GM12878 (cell line): ENCODE data around the gene DYRK1B. TPM values are rescaled to one million over a fixed set of nuclear protein-coding genes. Genes with fewer than 3 reads are reported as not detected.

Experiments used
- ATAC-seq: fragments of 200-7000 bp; cut with Tn5 transposase; 3 replicates; pipeline ENCODE4 v1.9.1; 2020; ENCODE audit warnings: mild to moderate bottlenecking, moderate library complexity
- BruUV-seq: library from RNA; stranded (reverse); fragments of 400-500 nt; replicated peaks from 2 replicates; lab custom pipeline; 2021; lab: Mats Ljungman, UMichigan
- CTCF ChIA-PET: fragments of 300-600 bp; sonication (Branson Sonifier 250); formaldehyde crosslinking; extraction: SDS; loops from one replicate; lab custom pipeline; 2021; ENCODE audit warnings: inconsistent platforms; lab: Yijun Ruan, JAX
- POLR2A ChIA-PET: fragments of 350-600 bp; formaldehyde crosslinking; extraction: SDS; loops from one replicate; lab custom pipeline; 2021; ENCODE audit warnings: inconsistent platforms; lab: Charles Lee
- RAD21 ChIA-PET: fragments of 300-600 bp; sonication (Branson Sonifier 250); formaldehyde crosslinking; loops from one replicate; lab custom pipeline; 2023; ENCODE audit warnings: antibody characterized with exemption; ENCODE audit not compliant: unreplicated experiment; lab: Charles Lee
- SMC1A ChIA-PET: fragments of 300-600 bp; sonication (Branson Sonifier 250); formaldehyde crosslinking; loops from one replicate; lab custom pipeline; 2023; ENCODE audit not compliant: unreplicated experiment, uncharacterized antibody; lab: Charles Lee
- DNase-seq: peaks from one replicate; pipeline ENCODE4 v3.0.0-alpha.2; 2011; ENCODE audit warnings: low read depth, low spot score
- FAIRE-seq: peaks from 3 replicates; lab custom pipeline; 2011; peaks lifted over from hg19 to GRCh38; lab: Jason Lieb, UNC
- H2AFZ ChIP-seq: 2 replicates; pipeline ENCODE4 v1.6.0; 2011; ENCODE audit warnings: low read depth, low read length, control low read depth; ENCODE audit not compliant: control insufficient read depth
- H3K27ac ChIP-seq: 2 replicates; pipeline ENCODE4 v1.5.1; 2011; ENCODE audit warnings: control low read depth; ENCODE audit not compliant: control insufficient read depth, insufficient read depth
- H3K27me3 ChIP-seq, 2 experiments: replicated peaks in 1 of 2; 2 replicates each; pipeline versions ENCODE4 v1.6.0 to v1.6.1; 2011; ENCODE audit warnings: low read length in 1 of 2; ENCODE audit not compliant: control insufficient read depth in 2 of 2, insufficient read depth in 2 of 2
- H3K36me3 ChIP-seq, 2 experiments: 2 replicates each; pipeline ENCODE4 v1.5.1; 2011; ENCODE audit warnings: low read length in 1 of 2; ENCODE audit not compliant: control insufficient read depth in 2 of 2, insufficient read depth in 2 of 2
- H3K4me1 ChIP-seq: 2 replicates; pipeline ENCODE4 v1.6.1; 2011; ENCODE audit warnings: mild to moderate bottlenecking, low read length, moderate library complexity, mixed read lengths; ENCODE audit not compliant: control insufficient read depth, insufficient read depth
- H3K4me2 ChIP-seq: 2 replicates; pipeline ENCODE4 v1.6.0; 2011; ENCODE audit warnings: control low read depth; ENCODE audit not compliant: control insufficient read depth, insufficient read depth
- H3K4me3 ChIP-seq: fragments of 200-600 bp; sonication (generic); 2 replicates; pipeline ENCODE4 v1.5.1; 2016
- H3K79me2 ChIP-seq: 2 replicates; pipeline ENCODE4 v1.6.0; 2011; ENCODE audit warnings: low read length; ENCODE audit not compliant: control insufficient read depth, insufficient read depth
- H3K9ac ChIP-seq: 2 replicates; pipeline ENCODE4 v1.8.0; 2011; ENCODE audit warnings: low read length, control low read depth, mixed read lengths; ENCODE audit not compliant: control insufficient read depth, insufficient read depth
- H3K9me3 ChIP-seq: replicated peaks from 3 replicates; pipeline ENCODE4 v1.5.1; 2011; ENCODE audit warnings: mild to moderate bottlenecking, low read length; ENCODE audit not compliant: control insufficient read depth, insufficient read depth
- H4K20me1 ChIP-seq: 2 replicates; pipeline ENCODE4 v1.6.0; 2011; ENCODE audit not compliant: control insufficient read depth, insufficient read depth
- BHLHE40 ChIP-seq, 2 experiments: fragments of 450-650 bp in 1 of 2; IDR thresholded peaks; 2 replicates each; pipeline ENCODE4 v1.6.1; 2011 to 2017; ENCODE audit warnings: low read depth in 2 of 2, borderline replicate concordance in 1 of 2, improper control_type of control experiment in 1 of 2, low read length in 1 of 2, mild to moderate bottlenecking in 1 of 2
- CEBPB ChIP-seq, 2 experiments: fragments of 150-350 bp in 1 of 2; IDR thresholded peaks; 2 replicates each; pipeline ENCODE4 v1.6.1; 2012 to 2014; ENCODE audit warnings: low read depth in 2 of 2, low read length in 2 of 2, borderline replicate concordance in 1 of 2, inconsistent platforms in 1 of 2
- CHD1 ChIP-seq: IDR thresholded peaks from 2 replicates; pipeline ENCODE4 v1.6.1; 2012; ENCODE audit warnings: low read depth, low read length, improper control_type of control experiment
- EED ChIP-seq: sonication (generic); IDR thresholded peaks from 2 replicates; pipeline ENCODE4 v1.6.1; 2016; ENCODE audit warnings: antibody characterized with exemption, low read depth
- ZNF622 ChIP-seq: fragments of 450-650 bp; IDR thresholded peaks from 2 replicates; pipeline ENCODE4 v1.6.1; 2017; ENCODE audit warnings: mild to moderate bottlenecking, inconsistent platforms
- WGBS: methylation state at CpG from one replicate; pipeline ENCODE4 v1.1.6; 2016; ENCODE audit warnings: low lambda C conversion rate; ENCODE audit not compliant: insufficient replicate concordance, insufficient coverage; ENCODE audit errors: missing lambda C conversion rate; 5-methylcytosine and 5-hydroxymethylcytosine counted together
- in situ Hi-C: fragments of 300-500 bp; cut with MboI; formaldehyde crosslinking; loops from 9 replicates; pipeline ENCODE4 v1.14.3; 2018; ENCODE audit warnings: mixed read lengths
- intact Hi-C: fragments of 100-400 bp; cut with micrococcal nuclease; formaldehyde crosslinking; loops from one replicate; pipeline ENCODE4 v1.14.2; 2022; ENCODE audit not compliant: unreplicated experiment
- polyA plus RNA-seq, 11 experiments: library from polyadenylated mRNA; depleted of rRNA in 4 of 11; unstranded in 6 of 11; stranded (reverse) in 5 of 11; fragments of >200 nt; fragmentation: Nextera tagmentation in 4 of 11; fragmentation: Illumina TruSeq in 1 of 11; extraction: Ambion mirVana in 4 of 11; extraction: Trizol in 1 of 11; gene quantifications; 1 replicate in 1 of 11; 2 replicates in 10 of 11; pipeline versions ENCODE4 v1.2.1 to v1.2.3, GENCODE V29; 2011 to 2016; ENCODE audit warnings: inconsistent platforms in 2 of 11, missing spikeins in 2 of 11, low read depth in 1 of 11
- total RNA-seq, 4 experiments: library from RNA; depleted of rRNA in 3 of 4; stranded (reverse); fragments of >200 nt in 3 of 4; fragmentation: Illumina TruSeq in 1 of 4; extraction: Trizol in 1 of 4; gene quantifications; 2 replicates each; pipeline versions ENCODE4 v1.2.1 to v1.2.3, GENCODE V29; 2013 to 2021

DYRK1B gene
- total and polyA plus RNA-seq, 10 of the 15 experiments (the other 5 are each of a cell fraction or from before 2014, with no cell fraction given): 0.07 to 10.2 (median 3.4) TPM; not detected in 1

- H3K4me2 ChIP-seq: no peak overlapping the region
- TF ChIP-seq BHLHE40 (IDR thresholded peaks at IDR 0.05; ENCODE audit: borderline replicate concordance in 1 of 2, low read depth in 2 of 2, low read length in 1 of 2) (no peak), EED (no peak), CHD1 (no peak), CEBPB (IDR thresholded peaks at IDR 0.05; ENCODE audit: borderline replicate concordance in 1 of 2, low read depth in 2 of 2, low read length in 2 of 2) (no peak)
- TF ChIP-seq, all 136 proteins: peak for 0
- H3K4me1 ChIP-seq: peaks cover 16% of the 10 kb centered on the region
- H3K79me2 ChIP-seq: no peaks in the 10 kb centered on the region
- FAIRE-seq: no peak
- CTCF ChIA-PET: interaction anchor here (3.1 to 9.2 kb wide), 2 partner anchors 47 to 123 kb away, joined by 13 to 466 read pairs; partner anchors contain the start of gene FBL
- no peak overlapping the region for H3K27ac ChIP-seq
- H4K20me1 ChIP-seq: no peaks in the 10 kb centered on the region
- no peak overlapping the region for H2AFZ ChIP-seq
- SMC1A ChIA-PET: interaction anchor here (1.2 to 12.2 kb wide), 2 partner anchors 47 to 122 kb away, joined by 5 to 309 read pairs; partner anchors contain the start of gene FBL
- POLR2A ChIA-PET: interaction anchor here (1.6 to 2.8 kb wide), 3 partner anchors 12 to 49 kb away, joined by 3 to 14 read pairs (median 8); partner anchors contain the start of gene FBL
- RAD21 ChIA-PET: interaction anchor here (1.3 to 1.6 kb wide), 2 partner anchors 32 to 47 kb away, joined by 4 read pairs; no protein-coding TSS in a partner anchor
- no peak overlapping the region for H3K9ac ChIP-seq
- in situ Hi-C loops (no loop called here), intact Hi-C loops (no loop called here)
- 0% methylated on average over 2 of the region's 2 CpGs for WGBS
- ATAC-seq: no peak
- DNase-seq: no peak
- H3K27me3 ChIP-seq: no peaks in the 10 kb centered on the region
- H3K4me3 ChIP-seq: no peak overlapping the region
- no peaks in the 10 kb centered on the region for H3K9me3 ChIP-seq
- H3K36me3 ChIP-seq: no peaks in the 10 kb centered on the region
- no TSS peak for BruUV-seq
Observed at GRCh38 chr19:39797083-39797482, 36.9 kb downstream of the DYRK1B start.

DNA sequence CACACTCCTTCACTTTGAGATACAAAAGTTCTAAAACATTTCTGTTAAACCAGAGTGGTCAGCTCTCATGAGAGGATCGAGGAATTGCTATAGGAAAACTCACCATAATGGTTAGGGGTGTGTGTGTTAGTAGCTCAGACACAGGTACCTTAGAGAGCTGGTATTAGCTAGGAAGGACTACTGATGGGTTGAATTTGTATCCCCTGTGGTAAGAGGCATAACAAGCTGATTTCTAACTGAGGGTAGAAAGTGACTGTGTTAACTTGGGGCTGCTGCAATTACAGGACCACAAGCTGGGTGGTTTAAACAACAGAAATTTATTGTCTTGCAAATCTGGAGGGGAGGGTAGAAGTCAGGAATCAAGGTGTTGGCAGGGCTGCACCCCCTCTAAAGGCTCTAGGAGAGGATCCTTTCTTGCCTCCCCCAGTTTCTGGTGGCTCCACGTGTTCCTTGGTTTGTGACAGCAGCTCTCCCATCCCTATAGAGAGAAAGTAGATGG, 37.9 kb downstream of the DYRK1B start:
- POLR2A ChIA-PET: interaction anchor here (0.5 to 2.8 kb wide), 10 partner anchors 13 to 405 kb away, joined by 3 to 14 read pairs (median 4); partner anchors contain the start of genes DYRK1B and FBL

More for the DNA sequence above, 37.9 kb downstream of the DYRK1B start:
- FAIRE-seq: peak; percentile 64
- ChIA-PET CTCF (interaction anchor here (1.1 to 9.2 kb wide), 8 partner anchors 16 to 125 kb away, joined by 3 to 466 read pairs (median 5); partner anchors contain the start of genes DYRK1B and FBL), SMC1A (interaction anchor here (0.9 to 12.2 kb wide), 9 partner anchors 10 to 238 kb away, joined by 3 to 309 read pairs (median 5); partner anchors contain the start of genes FBL and PSMC4), RAD21 (interaction anchor here (1.1 to 7.6 kb wide), 7 partner anchors 23 to 175 kb away, joined by 4 to 271 read pairs (median 6); partner anchors contain the start of genes DYRK1B, FBL and PSMC4)
- Histone ChIP-seq H3K9me3 (no peaks in the 10 kb centered on the region), H3K36me3 (no peaks in the 10 kb centered on the region), H4K20me1 (no peaks in the 10 kb centered on the region), H3K27ac (no peak overlapping the region), H3K79me2 (no peaks in the 10 kb centered on the region), H3K9ac (no peak overlapping the region), H3K4me1 (peaks cover 16% of the 10 kb centered on the region), H2AFZ (no peak overlapping the region), H3K4me3 (no peak overlapping the region), H3K27me3 (no peaks in the 10 kb centered on the region), H3K4me2 (no peak overlapping the region)
- no peak for ATAC-seq
- WGBS: 32% methylated on average over 2 of the region's 2 CpGs
- no peak for TF ChIP-seq ZNF622
- in situ Hi-C loops (no loop called here), intact Hi-C loops (no loop called here)
- BruUV-seq: no TSS peak
- DNase-seq: no peak
